ENCODE results near the gene FAM53A. TPM values are rescaled to one million over a fixed set of nuclear protein-coding genes. Genes with fewer than 3 reads are reported as not detected.
"Not testable (repeated sequence)": the region's sequence is repeated elsewhere in the genome, so short reads cannot be mapped to it uniquely, and the experiment has no call there.

Gene FAM53A
- total RNA-seq, 1 donor from 2014 or later: 1.7 TPM

DNA sequence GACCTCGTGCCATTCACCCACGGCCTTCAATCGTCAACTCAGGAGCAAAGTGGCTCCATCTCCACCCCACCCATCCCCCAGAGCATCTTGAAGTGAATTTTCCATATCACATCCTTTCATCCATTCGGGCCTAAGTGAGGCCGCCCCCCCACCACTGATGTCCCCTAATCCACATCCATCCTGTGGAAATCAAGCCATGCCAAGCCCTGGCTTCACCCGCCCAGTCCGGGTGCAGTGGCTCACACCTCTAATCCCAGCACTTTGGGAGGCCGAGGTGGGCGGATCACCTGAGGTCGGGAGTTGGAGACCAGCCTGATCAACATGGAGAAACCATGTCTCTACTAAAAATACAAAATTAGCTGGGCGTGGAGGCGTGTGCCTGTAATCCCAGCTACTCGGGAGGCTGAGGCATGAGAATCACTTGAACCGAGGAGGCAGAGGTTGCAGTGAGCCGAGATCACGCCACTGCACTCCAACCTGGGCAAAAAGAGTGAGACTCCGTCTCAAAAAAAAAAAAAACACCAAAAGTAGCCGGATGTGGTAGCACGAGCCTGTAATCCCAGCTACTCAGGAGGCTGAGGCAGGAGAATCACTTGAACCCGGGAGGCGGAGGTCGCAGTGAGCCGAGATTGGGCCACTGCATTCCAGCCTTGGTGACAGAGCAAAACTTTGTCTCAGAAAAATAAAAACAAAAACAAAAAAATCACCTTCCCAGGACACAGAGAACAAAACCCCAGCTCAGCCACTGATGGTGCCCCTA lies 76.5 kb downstream of the FAM53A start:
- not testable (repeated sequence) for DNase-seq

DNA sequence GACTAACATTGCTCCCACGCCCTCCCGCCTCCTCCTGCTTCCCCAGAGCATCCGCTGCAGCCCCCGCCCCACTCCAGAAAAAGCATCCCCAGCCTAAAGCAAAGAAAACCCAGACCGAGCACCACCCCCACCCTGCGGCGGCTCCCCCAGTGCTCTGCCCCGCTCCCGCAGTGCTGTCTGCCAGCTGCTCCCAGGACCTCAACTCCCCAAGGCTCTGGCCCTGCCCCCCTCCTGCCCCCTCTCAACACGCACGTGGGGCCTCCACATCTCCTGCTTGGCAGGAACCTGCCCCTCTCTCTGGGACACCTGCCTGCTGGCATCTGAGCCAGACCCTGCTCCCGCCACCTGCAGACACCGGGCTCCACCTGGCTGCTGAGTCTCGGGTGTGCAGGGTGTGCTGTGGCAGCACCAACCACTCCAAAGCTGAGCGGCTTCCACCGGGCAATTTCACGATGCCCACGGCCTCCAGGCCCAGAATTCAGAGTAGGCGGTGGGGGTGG lies 79.4 kb downstream of the FAM53A start:
- no peak for DNase-seq

DNA sequence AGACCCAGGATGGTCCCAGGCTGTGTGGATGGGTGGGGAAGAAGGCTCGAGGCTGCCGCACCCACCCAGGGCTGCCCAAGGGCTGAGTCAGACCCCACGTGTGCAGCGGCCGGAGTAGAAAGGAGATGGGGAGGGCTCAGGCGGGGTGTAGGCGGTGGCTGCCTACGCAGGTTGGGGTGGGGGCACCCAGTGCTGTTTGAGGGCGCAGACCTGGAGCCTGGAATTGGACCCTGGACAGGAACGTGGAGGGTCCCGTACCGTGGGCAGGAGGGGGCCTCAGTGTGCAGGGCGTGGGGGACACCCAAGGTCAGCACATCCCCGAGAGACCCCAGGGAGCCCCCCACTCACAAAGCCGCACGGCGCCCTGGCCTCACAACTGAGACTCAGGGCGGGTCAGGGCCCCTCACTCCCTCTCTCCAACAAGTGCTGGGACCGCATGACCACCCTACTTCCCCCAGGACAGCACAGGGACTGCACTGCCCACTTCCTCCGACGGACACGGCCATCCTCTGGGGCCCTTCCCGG lies 79.9 kb downstream of the FAM53A start:
- no peak for DNase-seq

DNA sequence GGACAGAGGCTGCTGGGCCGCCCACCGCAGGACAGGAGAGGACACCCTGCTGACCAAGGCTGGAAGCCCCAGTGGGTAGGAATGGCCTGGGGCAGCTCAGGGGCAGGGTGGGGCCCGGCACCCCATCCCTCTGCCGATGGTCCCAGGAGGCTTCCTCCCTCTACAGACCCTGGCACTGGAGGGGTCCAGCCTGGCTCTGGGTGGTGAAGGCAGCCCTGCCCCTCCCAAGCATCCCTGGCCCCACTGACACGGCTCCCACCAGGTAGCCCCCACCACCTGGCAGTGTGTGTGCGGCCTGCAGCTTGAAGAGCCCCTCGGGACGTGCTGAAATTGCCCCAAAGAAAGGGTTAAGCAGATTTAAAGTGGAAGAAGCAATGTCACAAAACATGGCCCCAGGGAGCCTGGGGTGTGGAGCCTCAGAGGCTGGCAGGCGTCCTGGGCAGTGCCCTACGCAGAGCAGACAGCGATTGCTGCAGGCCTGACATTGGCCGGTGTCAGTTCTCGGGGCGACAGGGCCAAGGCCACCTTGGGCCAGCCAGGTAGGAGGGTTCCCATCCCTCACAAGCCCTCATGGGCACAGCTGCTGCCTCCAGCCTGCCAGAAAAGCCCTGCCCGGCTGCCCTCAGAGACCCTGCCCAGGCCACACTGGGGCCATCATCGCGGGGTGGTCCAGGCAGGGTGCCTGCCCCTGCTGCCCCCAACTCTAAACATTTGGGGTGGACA lies 80.5 kb downstream of the FAM53A start:
- DNase-seq: no peak

DNA sequence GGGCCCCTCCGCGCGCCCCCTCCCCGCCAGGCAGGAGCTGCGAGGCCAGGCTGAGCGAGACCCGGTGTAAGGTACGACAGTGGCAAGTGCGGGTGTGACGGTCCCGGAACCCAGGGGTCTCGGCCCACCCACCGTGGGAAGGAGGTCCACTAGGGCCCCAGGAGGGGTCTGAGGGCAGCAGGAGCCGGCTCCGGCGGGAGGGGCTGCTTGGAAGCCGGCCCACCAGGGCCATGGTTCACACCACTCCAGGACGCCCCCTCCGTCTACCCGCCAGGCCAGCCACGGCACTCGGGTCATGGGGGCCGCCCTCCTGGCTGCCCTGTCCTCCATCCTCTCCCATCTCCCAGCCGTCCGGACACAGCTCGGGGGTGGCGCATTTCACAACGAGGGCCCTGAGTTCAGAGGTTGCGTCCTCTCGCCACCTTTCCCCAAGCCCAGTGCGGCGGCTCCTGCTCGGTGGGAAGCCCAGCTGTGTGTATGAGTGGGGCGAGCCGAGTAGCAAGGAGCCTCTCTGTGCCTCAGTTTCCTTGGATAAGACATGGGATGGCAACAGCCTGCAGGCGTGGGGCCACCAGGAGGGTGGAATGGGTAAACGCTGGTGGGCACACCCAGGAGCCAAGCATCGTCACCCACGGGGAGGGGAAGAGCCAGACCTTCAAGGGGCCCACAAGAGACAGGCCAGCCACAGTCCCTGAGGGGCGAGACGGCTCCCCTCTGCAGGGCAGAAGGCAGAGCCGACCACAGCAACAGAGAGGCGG lies 81.3 kb downstream of the FAM53A start:
- no peak for DNase-seq

DNA sequence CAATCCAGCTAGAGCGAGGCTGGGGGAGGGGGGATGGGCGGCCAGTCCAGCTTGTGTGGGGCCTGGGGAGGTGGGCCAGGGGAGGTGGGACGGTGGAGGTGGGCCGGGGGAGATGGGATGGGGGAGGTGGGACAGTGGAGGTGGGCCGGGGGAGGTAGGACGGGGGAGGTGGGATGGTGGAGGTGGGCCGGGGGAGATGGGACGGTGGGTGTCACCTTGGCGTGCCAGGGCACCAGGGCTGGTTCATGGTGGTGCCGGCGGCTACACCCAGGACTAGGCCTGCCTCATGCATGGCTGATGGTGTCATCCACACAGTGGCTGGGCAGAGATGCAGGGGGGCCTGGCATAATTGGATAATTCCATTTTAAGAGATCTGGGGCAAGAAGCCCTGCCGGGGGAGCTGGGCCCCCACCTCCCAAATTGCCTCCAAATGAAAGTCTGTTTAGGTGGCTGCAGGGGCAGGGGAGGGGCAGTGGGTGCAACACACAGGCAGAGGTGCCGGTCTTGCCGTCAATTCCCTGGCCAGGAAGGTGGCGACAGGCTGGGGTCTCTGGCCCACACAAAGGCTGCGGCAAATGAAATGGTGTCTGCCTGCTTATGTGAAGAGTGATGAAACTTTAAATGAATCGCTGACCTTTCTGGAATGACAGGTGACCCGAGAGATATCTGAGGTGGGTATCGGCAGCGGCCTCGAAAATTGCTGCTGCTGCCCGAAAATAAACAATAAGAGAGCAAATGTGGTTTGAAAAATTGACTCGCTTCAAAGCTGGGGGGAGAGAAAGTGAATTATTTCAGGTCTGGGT lies 82.1 kb downstream of the FAM53A start:
- DNase-seq: no peak

DNA sequence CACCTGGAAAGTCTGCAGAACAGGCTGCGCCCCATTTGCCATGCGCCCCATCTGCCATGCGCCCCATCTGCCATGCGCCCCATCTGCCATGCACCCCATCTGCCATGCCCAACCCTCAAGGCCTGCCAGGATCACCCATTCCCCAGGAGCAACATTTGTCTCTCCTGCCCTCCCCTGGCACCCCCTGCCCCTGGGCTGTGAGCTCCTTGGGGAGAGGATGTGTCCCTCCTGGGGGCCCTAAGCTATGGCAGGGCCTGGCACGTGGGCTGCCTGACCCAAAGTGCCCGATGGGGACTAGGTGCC lies 82.6 kb downstream of the FAM53A start:
- DNase-seq: no peak

DNA sequence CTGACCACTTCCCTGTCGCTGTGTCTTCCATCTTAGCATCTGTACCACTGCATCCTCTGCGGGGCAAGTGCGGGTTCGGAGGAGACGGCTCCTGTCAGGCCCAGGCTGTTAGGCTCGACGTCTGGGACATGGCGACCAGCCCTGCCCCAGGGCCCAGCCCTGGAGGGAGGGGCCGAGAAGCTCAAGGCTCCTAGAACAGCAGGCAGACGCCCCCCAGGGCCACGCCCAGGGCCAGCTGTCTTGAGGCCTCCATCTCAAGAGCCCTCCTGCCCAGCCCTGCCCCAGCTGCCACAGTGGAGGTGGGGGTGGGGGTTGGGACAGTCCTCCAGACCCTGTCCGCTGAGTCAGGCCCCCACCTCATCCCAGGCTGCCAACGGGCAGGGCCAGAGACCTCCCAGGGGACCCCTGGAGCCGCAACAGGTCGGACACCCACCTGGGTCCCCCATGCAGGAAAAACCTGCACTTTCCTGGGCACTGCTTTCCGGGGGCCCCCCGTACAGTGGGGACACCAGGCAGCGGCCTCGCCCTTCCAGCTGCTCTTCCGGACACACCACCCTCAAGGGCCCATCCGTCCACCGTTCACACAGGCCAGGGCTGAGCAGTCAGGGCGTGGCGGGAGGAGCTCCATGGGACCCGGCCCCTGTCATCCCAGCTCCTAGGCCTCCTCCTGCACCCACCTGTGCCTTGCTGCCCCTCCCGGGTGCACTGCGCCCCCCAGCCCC lies 83.1 kb downstream of the FAM53A start:
- peak; percentile 87 for DNase-seq

DNA sequence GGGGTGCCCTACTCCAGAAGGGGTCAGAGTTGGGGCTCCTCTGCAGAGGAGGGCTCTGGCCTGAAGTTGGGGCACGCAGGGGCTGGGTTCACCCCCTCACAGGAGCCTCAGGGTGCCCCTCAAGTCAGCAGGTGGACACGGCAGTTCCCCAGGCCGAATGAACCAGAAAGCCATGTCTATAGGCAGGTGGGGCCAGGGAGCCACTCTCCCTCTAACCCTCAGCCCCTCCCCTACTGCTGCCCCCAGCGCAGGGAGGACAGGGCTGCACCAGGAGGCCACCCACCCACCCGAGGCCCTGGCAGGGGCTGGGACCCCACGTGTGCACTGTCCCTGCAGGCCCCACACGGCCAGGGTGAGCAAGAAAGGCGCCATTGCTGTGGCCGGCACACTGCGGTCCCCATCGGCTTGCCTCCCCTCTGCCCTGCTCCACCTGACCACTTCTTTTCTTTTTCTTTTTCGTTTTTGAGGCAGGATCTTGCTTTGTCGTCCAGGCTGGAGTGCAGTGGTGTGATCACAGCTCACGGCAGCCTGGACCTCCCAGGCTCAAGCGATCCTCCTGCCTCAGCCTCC lies 83.8 kb downstream of the FAM53A start:
- no peak for DNase-seq

DNA sequence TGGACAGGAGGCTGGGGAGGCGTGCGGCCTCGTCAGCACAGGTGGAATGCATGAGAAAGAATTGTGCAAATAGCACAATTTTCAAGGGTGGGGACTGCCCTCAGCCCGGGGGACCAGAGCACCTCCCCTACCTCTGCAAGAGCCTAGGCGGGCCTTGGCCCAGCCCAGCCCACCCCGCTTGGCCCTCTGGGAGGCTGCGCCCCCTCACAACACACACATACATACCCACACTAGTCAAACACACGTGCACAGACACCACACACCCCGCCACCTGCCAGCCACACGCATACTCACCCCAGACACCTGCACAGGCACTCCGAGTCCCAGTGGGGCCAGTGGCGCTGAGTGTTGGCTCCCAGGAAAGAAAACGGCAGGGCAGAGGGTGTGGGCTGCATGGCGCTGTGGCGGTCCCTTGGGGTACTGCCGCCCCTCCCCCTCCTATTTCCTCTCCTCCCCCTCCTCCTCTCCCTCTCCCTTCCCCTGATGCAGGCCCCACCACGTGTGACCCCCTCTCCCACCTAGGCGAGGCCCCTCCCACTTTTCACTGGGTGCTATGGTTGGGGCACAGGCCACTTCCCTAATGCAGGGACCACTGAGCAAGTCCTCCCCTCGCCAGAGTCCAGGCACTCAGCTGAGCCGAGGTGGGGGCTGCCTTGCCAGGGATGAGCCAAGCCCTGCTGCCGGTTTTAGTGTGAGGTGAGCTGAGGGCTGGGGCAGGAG lies 84.5 kb downstream of the FAM53A start:
- no peak for DNase-seq

DNA sequence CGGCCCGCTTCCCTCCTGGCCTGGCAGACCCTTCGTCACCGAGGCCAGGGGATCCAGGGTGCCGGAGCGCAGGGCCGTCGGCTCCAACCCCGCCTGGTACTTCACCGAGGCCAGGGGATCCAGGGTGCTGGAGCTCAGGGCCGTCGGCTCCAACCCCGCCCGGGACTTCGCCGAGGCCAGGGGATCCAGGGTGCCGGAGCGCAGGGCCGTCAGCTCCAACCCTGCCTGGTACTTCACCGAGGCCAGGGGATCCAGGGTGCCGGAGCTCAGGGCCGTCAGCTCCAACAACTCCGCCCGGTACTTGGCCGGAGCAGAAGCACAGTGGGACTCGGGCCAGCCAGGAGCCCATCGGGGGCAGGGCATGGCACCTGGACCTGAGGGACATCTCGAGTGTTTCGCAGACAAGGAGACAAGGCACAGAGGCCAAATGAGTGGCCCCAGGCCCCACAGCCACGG lies 85.1 kb downstream of the FAM53A start:
- DNase-seq: no peak

DNA sequence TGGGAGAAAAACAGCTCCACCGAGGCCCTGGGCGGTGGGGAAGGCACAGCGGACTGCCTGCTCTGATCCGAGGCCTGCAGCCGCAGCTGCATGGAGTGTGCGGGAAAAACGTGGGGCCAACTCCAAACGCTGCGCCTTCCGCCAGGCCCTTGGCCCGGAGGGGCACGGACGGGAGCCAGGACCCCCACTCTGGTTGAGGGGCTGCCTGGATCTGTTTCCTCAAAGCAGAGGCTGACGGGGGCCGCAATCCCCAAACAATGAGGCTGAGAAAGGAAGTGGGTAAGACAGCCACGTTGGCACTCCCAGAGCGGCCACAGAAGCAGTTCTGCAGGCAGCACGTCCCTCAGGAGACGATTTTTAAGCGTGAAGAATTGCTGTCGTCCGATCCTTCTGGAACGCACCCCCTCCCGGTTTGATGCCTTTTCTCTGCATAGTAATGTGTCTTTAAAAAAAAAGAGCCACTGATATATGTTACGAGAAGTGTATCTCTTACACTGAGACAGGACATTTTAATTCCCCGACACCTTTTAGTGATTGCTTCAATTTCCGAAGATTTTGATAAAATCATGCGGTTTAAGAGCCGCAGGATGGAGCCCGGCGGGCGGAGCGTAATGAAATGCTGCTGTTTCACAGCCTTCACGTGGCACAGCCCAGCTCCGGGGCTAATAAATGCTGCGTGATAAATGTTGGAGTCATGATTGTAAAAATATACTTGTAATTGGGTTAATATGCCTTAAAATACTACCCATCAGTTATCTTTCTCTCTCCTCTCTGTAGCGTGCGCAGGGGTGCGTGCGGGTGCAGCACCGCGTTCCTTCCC lies 85.7 kb downstream of the FAM53A start:
- no peak for DNase-seq

DNA sequence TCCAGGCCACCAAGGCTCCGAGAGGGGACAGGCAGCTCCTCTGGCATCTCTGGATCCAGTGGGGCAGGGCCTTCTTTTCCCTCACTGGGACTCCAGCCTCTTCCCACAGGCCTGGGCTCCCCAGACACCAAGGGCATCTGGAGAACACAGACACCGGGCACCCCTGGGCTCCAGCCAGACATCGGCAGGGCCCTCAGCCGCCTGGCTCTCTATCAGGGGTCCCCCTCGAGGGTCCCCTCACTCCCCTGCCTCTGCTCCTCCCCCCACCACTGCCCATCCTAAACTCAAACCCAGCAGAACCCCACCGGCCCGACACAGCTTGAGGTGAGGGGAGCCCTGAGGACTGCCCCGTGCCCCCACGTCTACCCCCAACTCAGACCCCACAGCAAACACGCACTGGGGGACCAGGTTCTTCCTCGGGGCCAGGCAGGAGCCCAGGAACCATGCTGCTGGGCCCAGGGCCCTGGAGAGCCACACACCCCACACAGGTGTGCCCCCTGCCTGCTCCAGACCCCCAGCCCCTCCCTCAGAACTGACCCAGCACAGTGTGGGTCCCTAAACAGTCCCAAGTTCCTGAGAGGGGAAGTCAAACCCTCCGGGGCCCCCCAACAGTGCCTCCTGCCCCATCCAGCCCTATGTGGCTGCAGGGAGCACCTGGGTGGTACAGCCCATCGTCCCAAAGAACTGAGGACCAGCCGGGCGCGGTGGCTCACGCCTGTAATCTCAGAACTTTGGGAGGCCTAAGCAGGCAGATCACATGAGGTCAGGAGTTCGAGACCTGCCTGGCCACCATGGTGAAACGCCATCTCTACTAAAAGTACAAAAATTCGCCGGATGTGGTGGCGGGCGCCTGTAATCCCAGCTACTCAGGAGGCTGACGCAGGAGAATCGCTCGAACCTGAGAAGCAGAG lies 86.8 kb downstream of the FAM53A start:
- no peak for DNase-seq

DNA sequence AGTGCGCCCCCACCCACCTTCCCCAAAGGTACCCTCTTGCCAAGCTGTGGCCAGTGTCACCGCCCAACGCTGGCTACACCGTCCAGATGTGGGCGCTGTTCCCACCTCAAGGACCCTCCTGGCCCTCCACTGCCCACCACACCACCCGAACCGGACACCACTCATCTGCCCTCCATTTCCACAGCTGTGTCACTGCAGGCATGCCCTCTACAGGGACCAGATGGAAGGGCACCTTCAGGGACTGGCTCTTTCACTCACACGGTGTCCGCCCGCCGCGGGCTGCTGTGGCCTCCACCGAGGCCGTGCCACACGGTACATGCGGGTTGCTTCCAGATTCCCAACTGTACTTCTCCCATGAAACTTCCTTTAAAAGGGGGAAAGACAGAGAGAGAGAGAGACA lies 87.7 kb downstream of the FAM53A start:
- DNase-seq: no peak

DNA sequence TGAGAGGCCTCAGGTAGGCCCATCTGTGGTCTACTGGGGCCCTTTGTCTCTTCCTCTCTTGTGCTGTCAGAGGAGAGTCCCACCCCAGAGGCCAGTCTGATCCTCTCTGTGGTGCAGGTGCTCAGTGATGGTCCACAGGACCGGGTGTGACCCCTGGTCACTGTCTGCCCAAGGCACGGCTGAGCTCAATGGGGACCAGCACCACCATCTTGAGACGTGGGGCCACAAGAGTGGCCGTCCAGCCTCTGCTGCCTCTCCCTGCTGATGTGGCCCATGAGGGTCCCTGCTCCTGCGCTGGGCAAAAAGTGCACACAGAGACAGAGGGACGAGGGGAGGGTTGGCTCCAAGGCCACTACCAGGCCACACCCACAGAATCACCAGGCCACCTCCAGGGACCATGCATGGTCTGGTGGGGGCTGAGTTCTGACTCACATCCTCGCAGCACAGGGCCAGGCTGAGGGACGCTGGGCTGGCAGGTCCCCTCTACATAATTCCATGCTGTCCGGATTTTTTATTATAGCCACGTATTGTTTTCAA lies 88.3 kb downstream of the FAM53A start:
- no peak for DNase-seq

DNA sequence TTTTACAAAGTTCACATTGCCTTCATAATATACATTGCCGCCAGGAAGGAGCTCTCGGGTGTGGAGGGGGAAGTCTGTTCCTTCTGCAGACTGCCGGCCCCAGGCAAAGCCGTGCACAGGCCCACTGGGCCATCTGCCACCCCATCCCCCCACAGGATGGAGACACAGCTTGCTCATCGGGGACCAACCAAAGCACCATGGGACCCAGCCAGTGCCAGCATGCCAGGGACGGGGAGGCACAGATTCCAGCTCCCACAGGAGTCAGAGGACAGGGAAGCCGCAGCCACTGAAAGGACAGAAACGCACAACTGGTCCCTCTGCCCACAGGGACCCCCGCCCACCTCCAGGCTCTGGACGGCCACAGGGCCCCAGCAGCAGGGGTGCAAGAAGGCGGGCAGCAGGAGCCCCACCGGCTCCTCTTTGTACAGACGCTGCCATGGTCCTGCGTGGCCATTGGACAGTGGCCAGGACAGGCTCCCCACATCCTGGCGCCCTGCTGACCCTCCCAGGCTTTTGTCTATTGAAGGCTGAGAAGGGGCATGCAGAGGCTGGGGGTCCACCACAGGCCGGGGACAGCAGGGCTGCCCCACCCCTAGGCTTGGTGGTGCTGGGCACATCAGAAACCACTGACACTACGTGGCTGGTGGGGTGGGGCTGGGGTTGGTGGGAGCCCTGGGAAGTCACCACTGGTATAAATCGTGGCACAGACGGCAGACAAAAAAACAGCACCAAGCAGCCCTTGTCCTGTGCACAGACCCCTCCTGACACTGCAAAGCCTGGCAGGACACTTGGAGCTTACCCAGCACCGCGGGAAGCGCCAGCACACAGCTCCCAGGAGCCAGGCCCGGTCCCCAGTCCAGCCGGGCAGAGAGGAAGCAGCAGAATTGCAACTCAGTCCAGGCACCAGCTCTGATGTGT lies 89.0 kb downstream of the FAM53A start:
- no peak for DNase-seq

DNA sequence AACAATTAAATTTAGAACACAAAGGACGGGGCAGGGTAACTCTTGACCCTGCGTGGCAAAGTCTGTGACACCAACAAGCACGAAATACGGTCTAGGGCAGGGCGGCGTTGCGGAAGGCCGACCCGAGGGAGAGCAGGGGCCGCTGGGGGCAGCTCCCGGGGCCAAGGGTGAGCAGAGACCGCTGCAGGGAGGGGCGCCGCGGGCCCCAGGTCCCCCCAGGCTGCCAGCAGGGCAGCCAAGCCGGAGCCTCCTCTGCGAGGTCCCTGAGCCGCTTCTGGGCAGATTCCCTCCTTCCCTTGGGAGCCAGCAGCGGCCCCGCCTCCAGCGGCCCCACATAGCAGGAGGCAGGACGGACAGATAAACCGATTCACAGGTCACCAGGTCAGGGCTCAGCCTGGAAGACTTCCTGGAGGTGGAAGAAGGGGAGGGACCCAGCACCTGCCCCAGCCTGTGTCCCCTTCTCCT lies 90.2 kb downstream of the FAM53A start:
- no peak for DNase-seq
